ENCODE results near the gene NSMF. TPM values are rescaled to one million over a fixed set of nuclear protein-coding genes. Genes with fewer than 3 reads are reported as not detected.

NSMF gene
- total and polyA plus RNA-seq, 10 of the 15 experiments (the other 5 are each of a cell fraction or from before 2014, with no cell fraction given) = 0.13 to 44.3 (median 13.4) TPM

DNA sequence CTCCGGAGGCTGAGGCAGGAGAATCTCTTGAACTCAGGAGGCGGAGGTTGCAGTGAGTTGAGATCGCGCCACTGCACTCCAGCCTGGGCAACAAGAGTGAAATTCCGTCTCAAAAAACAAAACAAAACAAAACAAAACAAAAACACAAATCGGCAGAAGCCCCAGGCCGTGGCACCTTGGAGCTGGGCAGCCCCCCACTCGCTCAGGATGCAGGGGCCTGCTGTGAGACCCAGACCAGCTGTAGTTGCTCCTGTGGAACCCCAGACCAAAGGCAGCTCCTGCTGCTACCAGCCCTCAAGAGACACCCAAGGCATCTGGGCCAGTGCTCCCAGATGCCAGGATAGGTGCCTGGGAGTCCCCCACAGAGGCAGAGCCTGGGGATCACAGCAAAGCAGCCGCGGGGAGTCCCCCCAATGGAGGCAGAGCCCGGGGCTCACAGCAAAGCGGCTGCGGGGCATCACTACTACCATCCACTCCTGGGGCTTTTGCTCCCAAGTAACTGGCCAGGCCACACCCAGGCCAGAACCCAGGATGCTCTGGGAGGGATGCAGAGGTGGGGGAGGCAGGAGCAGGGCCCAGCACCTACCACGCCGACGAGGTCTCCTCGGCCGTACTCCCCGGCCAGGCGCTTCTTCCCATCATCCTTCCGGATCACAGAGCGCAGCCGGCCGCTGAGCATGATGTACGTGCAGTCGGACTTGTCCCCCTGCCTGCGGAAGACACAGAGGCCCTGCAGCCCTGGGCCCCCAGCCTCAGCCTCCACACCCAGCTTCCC lies 37.7 kb upstream of the NSMF start:
- in situ Hi-C loops (cut with MboI) (no loop called here), intact Hi-C loops (cut with micrococcal nuclease; ENCODE audit: unreplicated experiment) (no loop called here)
- ChIA-PET POLR2A (interaction anchor here (0.6 kb wide), 1 partner anchor 81 kb away, joined by 4 read pairs; no protein-coding TSS in a partner anchor), CTCF (no interaction called here), SMC1A (ENCODE audit: uncharacterized antibody, unreplicated experiment) (no interaction called here), RAD21 (ENCODE audit: unreplicated experiment) (interaction anchor here (0.7 kb wide), 2 partner anchors 27 to 176 kb away, joined by 3 read pairs; no protein-coding TSS in a partner anchor)
- Histone ChIP-seq H2AFZ (ENCODE audit: control insufficient read depth, low read depth, low read length) (no peak overlapping the region), H3K4me2 (ENCODE audit: control insufficient read depth, insufficient read depth) (no peak overlapping the region), H3K9ac (ENCODE audit: control insufficient read depth, insufficient read depth, low read length) (no peak overlapping the region), H3K79me2 (ENCODE audit: control insufficient read depth, insufficient read depth, low read length) (no peaks in the 10 kb centered on the region), H3K4me3 (no peak overlapping the region), H3K4me1 (ENCODE audit: control insufficient read depth, insufficient read depth, low read length) (no peaks in the 10 kb centered on the region), H3K27me3 (replicated peaks in 1 of 2; ENCODE audit: control insufficient read depth in 2 of 2, insufficient read depth in 2 of 2, low read length in 1 of 2) (no peaks in the 10 kb centered on the region), H3K9me3 (replicated peaks; ENCODE audit: control insufficient read depth, insufficient read depth, low read length) (no peaks in the 10 kb centered on the region), H4K20me1 (ENCODE audit: control insufficient read depth, insufficient read depth) (no peaks in the 10 kb centered on the region), H3K36me3 (ENCODE audit: control insufficient read depth in 2 of 2, insufficient read depth in 2 of 2, low read length in 1 of 2) (no peaks in the 10 kb centered on the region), H3K27ac (ENCODE audit: control insufficient read depth, insufficient read depth) (no peak overlapping the region)
- no TSS peak for BruUV-seq (replicated peaks)
- FAIRE-seq (no peak), DNase-seq (ENCODE audit: low read depth, low spot score) (no peak), ATAC-seq (no peak)
- 82% methylated on average over 27 of the region's 27 CpGs for WGBS (ENCODE audit: insufficient coverage, insufficient replicate concordance, low lambda C conversion rate, missing lambda C conversion rate)
- TF ChIP-seq SPI1 (IDR thresholded peaks at IDR 0.05; ENCODE audit: borderline replicate concordance, insufficient read depth, low read depth, low read length) = no peak
- no peak for TF ChIP-seq CBFB (IDR thresholded peaks at IDR 0.05; ENCODE audit: low read depth)
- TF ChIP-seq RBBP5 (conservative IDR thresholded peaks at IDR 0.05) = no peak
- no peak for TF ChIP-seq MTA3 (IDR thresholded peaks at IDR 0.05; ENCODE audit: borderline replicate concordance, low read length)
- TF ChIP-seq, protein P1, sequence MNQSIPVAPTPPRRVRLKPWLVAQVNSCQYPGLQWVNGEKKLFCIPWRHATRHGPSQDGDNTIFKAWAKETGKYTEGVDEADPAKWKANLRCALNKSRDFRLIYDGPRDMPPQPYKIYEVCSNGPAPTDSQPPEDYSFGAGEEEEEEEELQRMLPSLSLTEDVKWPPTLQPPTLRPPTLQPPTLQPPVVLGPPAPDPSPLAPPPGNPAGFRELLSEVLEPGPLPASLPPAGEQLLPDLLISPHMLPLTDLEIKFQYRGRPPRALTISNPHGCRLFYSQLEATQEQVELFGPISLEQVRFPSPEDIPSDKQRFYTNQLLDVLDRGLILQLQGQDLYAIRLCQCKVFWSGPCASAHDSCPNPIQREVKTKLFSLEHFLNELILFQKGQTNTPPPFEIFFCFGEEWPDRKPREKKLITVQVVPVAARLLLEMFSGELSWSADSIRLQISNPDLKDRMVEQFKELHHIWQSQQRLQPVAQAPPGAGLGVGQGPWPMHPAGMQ (IDR thresholded peaks at IDR 0.05; ENCODE audit: borderline replicate concordance) = no peak
- TF ChIP-seq ZBTB4 (CRISPR knock-in tag; IDR thresholded peaks at IDR 0.05) = no peak
